HEK293T (cell line): ENCODE data around the gene PGAP3.

Experiments used
- ARNT ChIP-seq: fragments of 450-650 bp; IDR thresholded peaks from 2 replicates; pipeline ENCODE4 v1.6.1; 2017; ENCODE audit warnings: mild to moderate bottlenecking
- BHLHE40 ChIP-seq: fragments of 450-650 bp; IDR thresholded peaks from 2 replicates; pipeline ENCODE4 v1.6.1; 2016; ENCODE audit warnings: mild to moderate bottlenecking, moderate library complexity, borderline replicate concordance
- ELF4 ChIP-seq: fragments of 450-650 bp; IDR thresholded peaks from 2 replicates; pipeline ENCODE4 v1.6.1; 2017; ENCODE audit warnings: antibody characterized with exemption
- FOXA1 ChIP-seq: fragments of 450-650 bp; IDR thresholded peaks from 2 replicates; pipeline ENCODE4 v1.6.1; 2016; ENCODE audit warnings: mild to moderate bottlenecking
- FOXK2 ChIP-seq: fragments of 450-650 bp; IDR thresholded peaks from 2 replicates; pipeline ENCODE4 v1.6.1; 2016; ENCODE audit warnings: mild to moderate bottlenecking
- LEF1 ChIP-seq: fragments of 450-650 bp; IDR thresholded peaks from 2 replicates; pipeline ENCODE4 v1.6.1; 2017; ENCODE audit warnings: mild to moderate bottlenecking, borderline replicate concordance
- NFRKB ChIP-seq: fragments of 450-650 bp; IDR thresholded peaks from 2 replicates; pipeline ENCODE4 v1.6.1; 2016; ENCODE audit warnings: mild to moderate bottlenecking, moderate library complexity
- PKNOX1 ChIP-seq: fragments of 450-650 bp; IDR thresholded peaks from 2 replicates; pipeline ENCODE4 v1.6.1; 2016
- SP1 ChIP-seq: fragments of 450-650 bp; IDR thresholded peaks from 2 replicates; pipeline ENCODE4 v1.6.1; 2017
- SUZ12 ChIP-seq: fragments of 450-650 bp; IDR thresholded peaks from 2 replicates; pipeline ENCODE4 v1.6.1; 2016; ENCODE audit warnings: mild to moderate bottlenecking
- TARDBP ChIP-seq: fragments of 450-650 bp; IDR thresholded peaks from 2 replicates; pipeline ENCODE4 v1.6.1; 2016
- ZNF384 ChIP-seq: fragments of 450-650 bp; IDR thresholded peaks from 2 replicates; pipeline ENCODE4 v1.6.1; 2016

GRCh38 chr17:39726617-39727016 lies 38.8 kb upstream of the PGAP3 start:
- TF ChIP-seq SUZ12 (no peak), ZNF384 (no peak), ARNT (no peak), BHLHE40 (no peak), NFRKB (no peak), SP1 (no peak), TARDBP (no peak), PKNOX1 (no peak), LEF1 (no peak), ELF4 (no peak), FOXA1 (no peak), FOXK2 (no peak)
